Upper lobe of left lung (tissue), 4 donors: ENCODE data around the gene SVBP.

Source experiments
- CTCF ChIP-seq, 6 experiments: fragments of 450-650 bp in 4 of 6; fragments of 200-600 bp in 2 of 6; sonication (generic) in 2 of 6; IDR thresholded peaks; one replicate each; pipeline ENCODE4 v1.5.1; 2016 to 2019; ENCODE audit warnings: antibody characterized with exemption in 6 of 6
- POLR2A ChIP-seq, 4 donors: fragments of 450-650 bp; IDR thresholded peaks; one replicate each; pipeline ENCODE4 v1.5.1; 2016 to 2017; ENCODE audit warnings: antibody characterized with exemption in 4 of 4, mild to moderate bottlenecking in 2 of 4
- POLR2AphosphoS5 ChIP-seq, 2 donors: sonication (generic); formaldehyde crosslinking; IDR thresholded peaks; one replicate each; pipeline ENCODE4 v1.5.1; 2017; ENCODE audit warnings: antibody characterized with exemption in 2 of 2

- TF ChIP-seq CTCF (IDR thresholded peaks at IDR 0.05) (no peak), POLR2AphosphoS5 (IDR thresholded peaks at IDR 0.05) (no peak), POLR2A (IDR thresholded peaks at IDR 0.05) (no peak)
These were observed 7.4 kb upstream of the SVBP start for GRCh38 chr1:42824481-42825035.
